Astrocyte (in vitro differentiated cells and primary cell): ENCODE data around the gene KCNH2. TPM values are rescaled to one million over a fixed set of nuclear protein-coding genes. Genes with fewer than 3 reads are reported as not detected.

Experiments
- DNase-seq: peaks from one replicate; pipeline ENCODE4 v3.0.0-alpha.2; 2010; ENCODE audit warnings: low read depth
- FAIRE-seq: peaks from 2 replicates; lab custom pipeline; 2011; peaks lifted over from hg19 to GRCh38; lab: Jason Lieb, UNC
- H2AFZ ChIP-seq: 2 replicates; pipeline ENCODE4 v1.6.0; 2012; ENCODE audit warnings: low read depth, low read length, inconsistent platforms
- H3K27ac ChIP-seq: 2 replicates; pipeline ENCODE4 v1.5.1; 2011; ENCODE audit warnings: low read depth, low read length, inconsistent platforms
- H3K27me3 ChIP-seq: 2 replicates; pipeline ENCODE4 v1.6.0; 2011; ENCODE audit warnings: low read length, inconsistent platforms; ENCODE audit not compliant: insufficient read depth
- H3K36me3 ChIP-seq: 2 replicates; pipeline ENCODE4 v1.5.1; 2011; ENCODE audit warnings: low read length, inconsistent platforms; ENCODE audit not compliant: insufficient read depth
- H3K4me1 ChIP-seq: 2 replicates; pipeline ENCODE4 v1.5.1; 2011; ENCODE audit warnings: low read length, inconsistent platforms; ENCODE audit not compliant: insufficient read depth
- H3K4me2 ChIP-seq: 2 replicates; pipeline ENCODE4 v1.6.0; 2012; ENCODE audit warnings: low read length, inconsistent platforms
- H3K4me3 ChIP-seq: 2 replicates; pipeline ENCODE4 v1.5.1; 2011; ENCODE audit warnings: low read depth, mild to moderate bottlenecking, low read length, inconsistent platforms; ENCODE audit not compliant: insufficient read depth
- H3K79me2 ChIP-seq: 2 replicates; pipeline ENCODE4 v1.6.0; 2012; ENCODE audit warnings: mild to moderate bottlenecking, low read length, inconsistent platforms; ENCODE audit not compliant: insufficient read depth
- H3K9ac ChIP-seq: 2 replicates; pipeline ENCODE4 v1.6.0; 2012; ENCODE audit warnings: mild to moderate bottlenecking, low read length, inconsistent platforms
- H3K9me3 ChIP-seq: 2 replicates; pipeline ENCODE4 v1.5.1; 2012; ENCODE audit warnings: low read depth, mild to moderate bottlenecking, low read length, inconsistent platforms; ENCODE audit not compliant: insufficient read depth
- H4K20me1 ChIP-seq: 2 replicates; pipeline ENCODE4 v1.6.0; 2012; ENCODE audit warnings: low read length, inconsistent platforms; ENCODE audit not compliant: insufficient read depth
- H3K27ac Mint-ChIP-seq: one replicate; pipeline ENCODE4 v1.8.0; 2021; ENCODE audit warnings: mild to moderate bottlenecking, mixed read lengths; ENCODE audit not compliant: unreplicated experiment
- H3K27me3 Mint-ChIP-seq: one replicate; pipeline ENCODE4 v1.8.0; 2021; ENCODE audit warnings: low read depth, mixed read lengths; ENCODE audit not compliant: unreplicated experiment
- H3K36me3 Mint-ChIP-seq: one replicate; pipeline ENCODE4 v1.8.0; 2021; ENCODE audit warnings: low read depth, mixed read lengths; ENCODE audit not compliant: unreplicated experiment
- H3K4me1 Mint-ChIP-seq: one replicate; pipeline ENCODE4 v1.8.0; 2021; ENCODE audit warnings: low read depth, mixed read lengths; ENCODE audit not compliant: unreplicated experiment
- H3K4me3 Mint-ChIP-seq: one replicate; pipeline ENCODE4 v1.8.0; 2021; ENCODE audit warnings: mild to moderate bottlenecking, moderate library complexity, mixed read lengths; ENCODE audit not compliant: unreplicated experiment
- H3K9me3 Mint-ChIP-seq: one replicate; pipeline ENCODE4 v1.8.0; 2021; ENCODE audit warnings: mild to moderate bottlenecking, mixed read lengths; ENCODE audit not compliant: unreplicated experiment
- CTCF ChIP-seq: IDR thresholded peaks from 2 replicates; pipeline ENCODE4 v1.5.1; 2011; ENCODE audit warnings: low read depth, mild to moderate bottlenecking, inconsistent platforms, low read length, moderate library complexity; ENCODE audit not compliant: insufficient read depth
- EZH2 ChIP-seq: IDR thresholded peaks from 2 replicates; pipeline ENCODE4 v1.6.1; 2012; ENCODE audit warnings: mild to moderate bottlenecking, low read length, inconsistent platforms; ENCODE audit not compliant: insufficient read depth
- total RNA-seq: library from RNA; stranded (reverse); gene quantifications from 2 replicates; pipeline ENCODE4 v1.2.1, GENCODE V29; 2021

Gene KCNH2
- total RNA-seq, 1 donor from 2014 or later, result 4.6 TPM

GRCh38 chr7:150968056-150968733 is 9.9 kb downstream of the KCNH2 start:
- Mint-ChIP-seq H3K4me3 (no peak overlapping the region), H3K4me1 (peaks cover 7% of the 10 kb centered on the region), H3K9me3 (no peaks in the 10 kb centered on the region), H3K27ac (no peak overlapping the region), H3K27me3 (peaks cover 14% of the 10 kb centered on the region), H3K36me3 (peaks cover 3% of the 10 kb centered on the region)
- H3K4me3 ChIP-seq, result no peak overlapping the region
- H3K9ac ChIP-seq, result no peak overlapping the region
- no peak for FAIRE-seq
- H4K20me1 ChIP-seq, result no peaks in the 10 kb centered on the region
- TF ChIP-seq CTCF (no peak), EZH2 (no peak)
- H2AFZ ChIP-seq, result no peak overlapping the region
- H3K4me1 ChIP-seq, result no peaks in the 10 kb centered on the region
- H3K4me2 ChIP-seq, result no peak overlapping the region
- H3K27me3 ChIP-seq, result peaks cover 44% of the 10 kb centered on the region
- DNase-seq, result no peak
- H3K27ac ChIP-seq, result no peak overlapping the region
- H3K79me2 ChIP-seq, result no peaks in the 10 kb centered on the region
- no peaks in the 10 kb centered on the region for H3K9me3 ChIP-seq
- no peaks in the 10 kb centered on the region for H3K36me3 ChIP-seq

- H3K27me3 ChIP-seq, result peaks cover 40% of the 10 kb centered on the region
- TF ChIP-seq CTCF, result no peak
- no peak for TF ChIP-seq EZH2
Observed at GRCh38 chr7:150967349-150967748, 10.8 kb downstream of the KCNH2 start.

DNA sequence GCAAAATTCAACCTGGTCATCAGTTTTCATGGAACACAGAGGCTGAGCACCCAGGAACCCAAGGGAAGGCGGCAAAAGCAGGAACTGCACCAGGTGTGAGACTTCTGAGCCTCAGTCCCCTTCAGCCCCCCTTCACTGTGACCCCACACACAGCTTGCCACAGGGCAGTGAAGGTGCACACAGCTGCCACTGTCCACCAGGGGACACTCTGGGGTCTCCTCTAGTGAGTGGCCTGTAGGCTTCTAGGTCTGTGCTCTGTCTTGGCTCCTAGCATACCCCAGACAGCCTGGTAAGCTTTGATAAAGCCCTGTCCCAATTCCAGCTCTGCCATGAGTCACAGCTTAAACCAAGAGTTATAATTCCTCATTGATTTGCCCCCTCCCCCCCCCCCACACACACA is 12.1 kb downstream of the KCNH2 start:
- peaks cover 15% of the 10 kb centered on the region for H3K4me1 Mint-ChIP-seq
- peaks cover 7% of the 10 kb centered on the region for H3K27me3 Mint-ChIP-seq
- TF ChIP-seq CTCF (no peak), EZH2 (no peak)
- no peaks in the 10 kb centered on the region for H4K20me1 ChIP-seq
- peaks cover 40% of the 10 kb centered on the region for H3K27me3 ChIP-seq
- no peak overlapping the region for H3K4me3 ChIP-seq
- FAIRE-seq (no peak), DNase-seq (no peak)
- no peak overlapping the region for H3K9ac ChIP-seq
- no peaks in the 10 kb centered on the region for H3K36me3 ChIP-seq
- H3K4me1 ChIP-seq, result no peaks in the 10 kb centered on the region
- H2AFZ ChIP-seq, result no peak overlapping the region
- H3K27ac ChIP-seq, result no peak overlapping the region
- no peaks in the 10 kb centered on the region for H3K79me2 ChIP-seq
- no peak overlapping the region for H3K4me2 ChIP-seq
- H3K36me3 Mint-ChIP-seq, result peaks cover 3% of the 10 kb centered on the region
- no peaks in the 10 kb centered on the region for H3K9me3 Mint-ChIP-seq
- H3K9me3 ChIP-seq, result no peaks in the 10 kb centered on the region
- H3K4me3 Mint-ChIP-seq, result no peak overlapping the region
- H3K27ac Mint-ChIP-seq, result no peak overlapping the region

More at GRCh38 chr7:150967349-150967748, 10.8 kb downstream of the KCNH2 start:
- Mint-ChIP-seq H3K4me1 (peaks cover 10% of the 10 kb centered on the region), H3K4me3 (no peak overlapping the region), H3K27ac (no peak overlapping the region), H3K9me3 (no peaks in the 10 kb centered on the region), H3K36me3 (peaks cover 3% of the 10 kb centered on the region), H3K27me3 (peaks cover 9% of the 10 kb centered on the region)
- Histone ChIP-seq H3K9me3 (no peaks in the 10 kb centered on the region), H3K4me3 (no peak overlapping the region), H3K4me2 (no peak overlapping the region), H2AFZ (no peak overlapping the region), H3K9ac (no peak overlapping the region), H3K4me1 (no peaks in the 10 kb centered on the region), H3K79me2 (no peaks in the 10 kb centered on the region), H3K36me3 (no peaks in the 10 kb centered on the region), H3K27ac (no peak overlapping the region), H4K20me1 (no peaks in the 10 kb centered on the region)
- DNase-seq, result no peak
- no peak for FAIRE-seq
